Kasumi-1 (cell line): ENCODE data around the gene GNGT1.

Source experiments
- DNase-seq, 2 experiments: peaks; one replicate each; lab custom pipeline; 2025; lab: John Stamatoyannopoulos, UW

The GNGT1 gene

GRCh38 chr7:93906267-93906666, at the start of gene GNGT1:
Gene GNGT1 (plus strand): TSS chr7:93906567. CDS start chr7:93906747, 180 bp downstream.
- no peak for DNase-seq

DNA sequence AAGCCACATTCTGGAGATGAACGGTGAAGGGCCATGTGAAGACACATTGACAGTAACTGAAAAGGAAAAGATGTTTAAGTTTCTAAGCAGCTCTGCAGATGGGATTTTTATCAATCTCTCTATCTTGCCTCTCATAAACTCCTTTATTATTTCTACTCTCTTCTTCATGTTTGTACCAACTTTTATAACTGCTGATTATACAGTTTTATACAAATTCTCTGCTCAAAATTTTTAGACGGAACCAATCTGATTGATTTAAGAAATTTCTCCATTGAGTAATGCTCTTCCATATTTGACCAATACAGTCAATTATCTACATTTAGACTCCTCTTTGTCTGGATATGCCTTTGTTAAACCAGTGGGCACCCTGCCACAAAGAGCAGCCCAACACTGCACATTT, 47.5 kb upstream of the GNGT1 start:
- DNase-seq: no peak

- DNase-seq: no peak
These were observed 46.1 kb upstream of the GNGT1 start for GRCh38 chr7:93860261-93860660.

- peak in 1 of 2 experiments; percentile 1 for DNase-seq
These were observed 44.9 kb upstream of the GNGT1 start for GRCh38 chr7:93861325-93861949.

DNA sequence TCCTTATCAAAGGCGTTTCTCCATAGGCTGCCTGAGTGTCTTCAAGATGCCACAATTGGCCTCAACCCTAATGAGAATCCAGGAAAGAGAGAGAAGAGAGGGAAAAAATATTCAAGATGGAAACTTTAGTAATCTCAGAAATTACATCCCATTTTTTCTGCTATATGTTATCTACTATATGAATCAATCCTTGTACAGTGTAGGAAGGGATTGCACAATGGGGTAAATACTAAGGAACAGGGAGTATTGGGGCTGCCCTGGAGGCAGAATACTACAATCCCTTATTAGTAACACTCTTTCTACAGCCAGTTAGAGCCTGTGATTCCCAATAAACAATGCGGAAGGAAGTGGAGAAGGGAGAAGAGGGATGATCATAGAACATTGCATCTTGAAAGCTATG, 43.7 kb upstream of the GNGT1 start:
- no peak for DNase-seq

GRCh38 chr7:93866886-93867285, 39.5 kb upstream of the GNGT1 start:
- DNase-seq: no peak

- no peak for DNase-seq
These were observed 32.3 kb upstream of the GNGT1 start for GRCh38 chr7:93873998-93874574.

GRCh38 chr7:93877742-93878141, 28.6 kb upstream of the GNGT1 start:
- no peak for DNase-seq

- DNase-seq: no peak
These were observed 27.0 kb upstream of the GNGT1 start for GRCh38 chr7:93879356-93879755.

- DNase-seq: no peak
These were observed 23.9 kb upstream of the GNGT1 start for GRCh38 chr7:93882468-93882867.

DNA sequence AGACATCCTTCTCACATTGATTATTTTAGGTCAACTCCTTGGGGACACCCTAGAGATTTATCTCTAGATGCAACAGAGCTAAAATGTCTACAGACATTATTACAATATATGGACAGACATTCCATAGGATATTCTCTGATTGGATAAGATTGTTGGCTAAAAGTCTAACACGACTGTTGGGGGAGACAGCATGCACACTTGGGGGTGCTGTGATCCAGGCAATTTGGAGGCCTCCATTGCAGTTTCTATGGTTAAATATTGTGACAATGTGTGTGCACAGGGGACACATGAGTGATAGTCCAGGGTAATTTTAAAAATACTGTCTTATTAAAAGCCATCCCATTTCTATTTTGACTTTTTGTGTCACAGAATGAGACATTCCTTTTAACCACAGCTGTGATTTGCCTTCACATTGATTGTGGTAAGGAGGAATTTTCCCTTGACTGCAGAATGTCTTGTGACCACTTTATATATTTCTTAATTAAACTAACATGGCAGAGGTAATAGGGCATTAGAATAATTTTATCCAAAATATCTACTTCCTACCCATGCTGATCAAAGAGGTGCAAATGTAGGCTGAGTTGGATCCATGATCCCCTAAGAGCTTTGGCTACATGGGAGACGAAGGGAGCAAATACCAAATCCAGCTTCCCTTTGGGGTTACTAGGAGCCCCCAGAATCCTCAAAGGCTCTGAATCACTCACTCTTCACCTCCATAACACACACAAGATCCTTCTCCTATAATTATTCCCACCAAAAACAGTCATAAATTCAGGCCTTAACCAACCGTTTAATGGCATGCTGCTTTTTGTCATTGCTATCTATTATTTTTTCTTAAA, 23.1 kb upstream of the GNGT1 start:
- DNase-seq: no peak

GRCh38 chr7:93883917-93884345, 22.4 kb upstream of the GNGT1 start:
- no peak for DNase-seq

- no peak for DNase-seq
These were observed 21.8 kb upstream of the GNGT1 start for GRCh38 chr7:93884541-93884940.

GRCh38 chr7:93889261-93889660, 17.1 kb upstream of the GNGT1 start:
- DNase-seq: no peak

GRCh38 chr7:93890041-93890463, 16.3 kb upstream of the GNGT1 start:
- no peak for DNase-seq

DNA sequence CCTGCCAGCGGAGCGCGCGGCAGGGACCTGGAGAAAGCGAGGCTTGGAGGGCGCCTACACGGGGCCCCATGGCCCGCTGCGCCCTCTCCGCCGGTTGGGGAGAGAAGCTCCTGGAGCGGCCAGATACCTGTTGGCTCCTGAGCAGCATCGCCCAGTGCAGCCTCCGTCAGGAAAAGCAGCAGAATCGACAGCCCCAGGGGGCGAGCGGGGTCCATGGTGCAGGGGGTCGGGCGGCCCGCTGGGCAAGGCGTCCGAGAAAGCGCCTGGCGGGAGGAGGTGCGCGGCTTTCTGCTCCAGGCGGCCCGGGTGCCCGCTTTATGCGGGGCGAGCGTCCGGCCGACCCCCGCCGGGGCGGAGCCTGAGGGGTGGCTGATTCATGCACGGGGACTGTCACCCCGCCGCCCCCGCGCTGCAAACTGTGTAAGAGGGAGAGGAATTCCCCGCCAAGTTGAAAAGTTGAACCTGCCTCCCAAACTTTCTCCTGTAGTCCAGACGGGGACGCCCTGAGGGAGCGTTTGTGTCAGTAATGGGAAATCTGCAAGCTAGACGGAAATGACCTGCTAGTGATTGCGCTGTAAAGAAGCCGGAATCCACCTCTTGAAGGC, 15.8 kb upstream of the GNGT1 start, which contains the start of gene TFPI2:
TFPI2 (minus strand) TSS at position 290 of the 605 bp plus-strand sequence; CDS start at position 215, 75 bp downstream.
- DNase-seq: no peak

- DNase-seq: no peak
These were observed 11.9 kb upstream of the GNGT1 start for GRCh38 chr7:93894426-93894825.

DNA sequence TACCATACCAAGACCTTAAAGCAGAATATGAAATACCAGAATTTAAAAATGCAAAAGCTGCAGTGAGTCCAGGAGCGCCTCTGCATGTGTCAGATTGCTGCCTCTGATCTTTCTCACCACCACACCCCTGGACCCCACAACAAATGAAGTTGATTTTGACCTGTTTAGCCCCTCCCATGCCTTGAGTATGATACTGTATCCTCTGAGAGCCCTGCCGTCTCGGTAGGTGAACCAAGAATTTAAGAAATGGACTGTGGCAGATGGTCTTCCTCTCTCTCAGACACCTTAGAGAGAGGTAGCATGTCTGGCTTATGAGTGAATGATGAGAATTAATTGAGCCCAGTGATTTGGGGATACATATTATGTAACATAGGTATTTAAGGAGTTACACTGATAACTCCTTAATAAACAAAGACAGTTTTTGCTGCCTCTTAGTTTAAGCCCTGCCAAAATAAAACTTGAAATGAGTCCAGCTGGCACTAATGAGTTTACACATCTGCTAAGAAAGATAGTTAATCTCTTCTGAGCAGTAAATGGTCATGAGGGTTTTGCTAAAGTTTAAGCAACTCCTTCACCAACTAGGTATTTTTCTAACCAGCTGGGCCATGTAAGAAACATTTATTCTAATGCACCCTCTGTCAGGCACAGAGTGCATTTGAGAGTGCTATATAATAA, 11.3 kb upstream of the GNGT1 start:
- no peak for DNase-seq

DNA sequence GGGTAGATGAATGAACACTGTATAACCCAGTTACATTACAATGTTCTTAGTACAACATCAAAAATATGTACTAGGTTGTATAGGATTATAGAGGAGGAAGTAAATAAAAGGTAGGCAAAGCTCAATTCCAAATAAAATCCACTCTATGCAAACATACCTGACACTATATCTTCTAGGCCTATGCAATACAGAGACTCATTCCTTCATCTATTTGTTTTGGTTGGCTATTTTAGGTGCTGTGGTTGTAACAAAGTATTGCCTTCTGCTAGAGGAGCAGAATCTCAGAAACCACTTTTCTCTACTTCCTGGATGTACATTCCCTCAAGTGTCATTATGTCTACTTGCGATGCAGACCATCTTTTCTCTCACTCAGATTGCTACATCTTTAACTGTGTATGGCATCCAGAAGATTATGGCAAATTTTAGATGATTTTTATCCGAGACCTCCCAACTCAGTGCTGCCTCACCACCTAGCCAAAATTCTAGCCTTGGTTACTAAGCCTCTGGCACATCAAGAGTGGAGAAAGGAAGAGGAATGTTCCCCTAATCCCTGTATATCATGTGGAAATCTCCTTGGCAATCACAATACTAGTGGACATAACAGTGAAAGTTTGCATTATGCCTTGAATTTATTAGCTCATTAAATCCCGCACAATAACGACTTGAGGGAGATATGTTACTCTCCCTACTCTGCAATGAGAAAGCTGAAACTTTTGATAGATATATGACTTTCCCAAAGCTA, 10.3 kb upstream of the GNGT1 start:
- DNase-seq: no peak

DNA sequence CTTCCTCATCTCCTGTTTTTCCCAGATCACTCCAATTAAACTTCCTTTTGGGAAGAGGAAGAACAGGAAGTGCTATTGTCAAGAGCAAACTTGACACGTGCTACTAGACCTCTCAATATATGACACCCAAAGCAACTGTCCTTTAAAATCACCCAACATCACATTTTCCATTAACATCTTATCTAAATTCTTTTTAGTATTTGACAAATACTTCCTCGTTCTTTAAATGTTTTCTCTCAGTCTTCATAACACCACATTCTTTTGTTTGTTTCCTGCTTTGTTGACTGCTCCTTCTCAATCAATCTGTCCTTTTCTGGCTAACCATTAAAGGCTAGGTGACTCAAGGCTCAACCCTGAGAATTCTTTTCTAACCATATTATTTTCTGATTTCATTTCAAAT, 8.7 kb upstream of the GNGT1 start:
- no peak for DNase-seq

DNA sequence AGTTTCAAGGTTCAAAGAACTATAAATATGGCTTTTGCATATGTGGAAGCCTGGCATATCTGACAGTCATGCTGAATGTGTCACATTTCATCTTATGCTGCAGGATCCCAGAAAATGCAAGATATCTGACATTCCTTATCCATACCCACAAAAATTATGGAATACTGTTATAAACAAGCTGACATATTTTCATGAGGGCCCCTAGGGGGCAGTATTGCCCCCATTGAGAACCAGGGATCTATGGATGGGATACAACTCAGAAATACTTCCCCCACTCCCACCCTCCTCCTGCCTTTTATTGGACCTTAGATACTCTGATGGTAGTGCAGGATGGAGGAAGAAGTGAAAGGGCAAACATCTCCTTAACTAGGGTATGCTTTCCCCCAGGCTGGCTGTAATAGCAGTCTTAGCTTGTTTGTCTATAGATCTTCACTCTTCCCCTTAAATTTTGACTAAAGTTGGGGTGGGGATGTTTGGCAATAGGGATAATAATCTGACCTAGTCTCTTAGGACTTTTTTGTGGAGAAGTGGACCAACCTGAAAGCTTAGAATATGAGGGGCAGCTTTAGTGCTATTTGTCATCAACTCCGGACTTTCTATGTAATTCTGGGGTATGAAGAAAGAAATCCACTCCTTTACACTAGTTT, 3.5 kb upstream of the GNGT1 start:
- DNase-seq: peak; percentile 17 to 22
